Transverse colon (tissue), 4 donors: ENCODE measurements around the gene CYP4F8.

ENCODE experiments used
- POLR2A ChIP-seq: fragments of 450-650 bp; IDR thresholded peaks from one replicate; pipeline ENCODE4 v1.6.1; 2016; ENCODE audit warnings: antibody characterized with exemption, mild to moderate bottlenecking, moderate library complexity
- POLR2AphosphoS5 ChIP-seq, 3 donors: sonication (generic); formaldehyde crosslinking; IDR thresholded peaks; one replicate each; pipeline ENCODE4 v1.6.1; 2016; ENCODE audit warnings: antibody characterized with exemption in 3 of 3
- TF ChIP-seq, protein P1 (sequence below), 5 experiments: fragments of 200-600 bp in 3 of 5; fragments of 450-650 bp in 2 of 5; sonication (generic) in 3 of 5; IDR thresholded peaks; 1 replicate in 2 of 5; 2 replicates in 3 of 5; pipeline ENCODE4 v1.5.1; 2016 to 2017; ENCODE audit warnings: antibody characterized with exemption in 5 of 5, inconsistent platforms in 3 of 5, mild to moderate bottlenecking in 2 of 5, moderate library complexity in 1 of 5

DNA sequence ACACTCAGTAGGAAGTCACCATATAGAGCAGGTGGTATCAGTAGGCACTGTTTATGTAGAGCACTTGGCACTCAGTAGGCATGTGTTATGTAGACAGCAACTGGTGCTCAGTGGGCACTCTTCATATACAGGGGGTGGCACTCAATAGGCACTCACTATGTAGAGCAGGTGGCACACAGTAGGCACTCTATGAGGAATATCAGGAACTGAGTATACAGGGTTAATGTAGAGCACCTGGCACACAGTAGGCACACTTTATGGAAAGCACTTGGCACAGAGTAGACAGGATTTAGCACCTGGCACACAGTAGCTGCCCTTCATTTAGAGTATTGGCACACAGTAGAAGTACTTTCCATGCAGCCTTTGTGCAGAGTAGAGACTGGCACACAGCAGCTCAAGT lies 24.6 kb downstream of the CYP4F8 start:
- TF ChIP-seq, protein P1, sequence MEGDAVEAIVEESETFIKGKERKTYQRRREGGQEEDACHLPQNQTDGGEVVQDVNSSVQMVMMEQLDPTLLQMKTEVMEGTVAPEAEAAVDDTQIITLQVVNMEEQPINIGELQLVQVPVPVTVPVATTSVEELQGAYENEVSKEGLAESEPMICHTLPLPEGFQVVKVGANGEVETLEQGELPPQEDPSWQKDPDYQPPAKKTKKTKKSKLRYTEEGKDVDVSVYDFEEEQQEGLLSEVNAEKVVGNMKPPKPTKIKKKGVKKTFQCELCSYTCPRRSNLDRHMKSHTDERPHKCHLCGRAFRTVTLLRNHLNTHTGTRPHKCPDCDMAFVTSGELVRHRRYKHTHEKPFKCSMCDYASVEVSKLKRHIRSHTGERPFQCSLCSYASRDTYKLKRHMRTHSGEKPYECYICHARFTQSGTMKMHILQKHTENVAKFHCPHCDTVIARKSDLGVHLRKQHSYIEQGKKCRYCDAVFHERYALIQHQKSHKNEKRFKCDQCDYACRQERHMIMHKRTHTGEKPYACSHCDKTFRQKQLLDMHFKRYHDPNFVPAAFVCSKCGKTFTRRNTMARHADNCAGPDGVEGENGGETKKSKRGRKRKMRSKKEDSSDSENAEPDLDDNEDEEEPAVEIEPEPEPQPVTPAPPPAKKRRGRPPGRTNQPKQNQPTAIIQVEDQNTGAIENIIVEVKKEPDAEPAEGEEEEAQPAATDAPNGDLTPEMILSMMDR (IDR thresholded peaks at IDR 0.05) = no peak
- no peak for TF ChIP-seq POLR2AphosphoS5 (IDR thresholded peaks at IDR 0.05)
- TF ChIP-seq POLR2A = no peak
